OCI-LY1 (cell line): ENCODE results near the gene ZBTB20.

Source experiments
- H2AFZ ChIP-seq: fragments of 200-600 bp; sonication (generic), shearing (Covaris generic); 2 replicates; pipeline ENCODE4 v1.6.0; 2014; ENCODE audit warnings: antibody characterized with exemption, mild to moderate bottlenecking, low read length
- H3F3A ChIP-seq: fragments of 200-600 bp; sonication (generic), shearing (Covaris generic); 2 replicates; pipeline ENCODE4 v1.6.0; 2014; ENCODE audit warnings: mild to moderate bottlenecking, antibody characterized with exemption, low read length, moderate library complexity; ENCODE audit not compliant: insufficient read depth
- H3K27ac ChIP-seq: fragments of 200-600 bp; sonication (generic); 2 replicates; pipeline ENCODE4 v1.5.1; 2014; ENCODE audit warnings: low read length, mixed run types, mild to moderate bottlenecking, low read depth; ENCODE audit not compliant: poor library complexity, severe bottlenecking
- H3K27me3 ChIP-seq: fragments of 200-600 bp; sonication (generic); 2 replicates; pipeline ENCODE4 v1.6.0; 2014; ENCODE audit warnings: antibody characterized with exemption, mild to moderate bottlenecking, low read length, moderate library complexity; ENCODE audit not compliant: insufficient read depth
- H3K36me3 ChIP-seq: fragments of 200-600 bp; sonication (generic); 2 replicates; pipeline ENCODE4 v1.6.1; 2014; ENCODE audit warnings: mild to moderate bottlenecking, antibody characterized with exemption, low read length, moderate library complexity, mixed read lengths; ENCODE audit not compliant: insufficient read depth
- H3K4me1 ChIP-seq: fragments of 200-600 bp; sonication (generic); 2 replicates; pipeline ENCODE4 v1.5.1; 2014; ENCODE audit warnings: mild to moderate bottlenecking, low read length, moderate library complexity; ENCODE audit not compliant: insufficient read depth, severe bottlenecking
- H3K4me2 ChIP-seq: fragments of 200-600 bp; sonication (generic), shearing (Covaris generic); 2 replicates; pipeline ENCODE4 v1.6.1; 2014; ENCODE audit warnings: low read length
- H3K4me3 ChIP-seq: fragments of 200-600 bp; sonication (generic); 2 replicates; pipeline ENCODE4 v1.5.1; 2014; ENCODE audit warnings: low read length, low read depth, mild to moderate bottlenecking, mixed read lengths; ENCODE audit not compliant: poor library complexity, severe bottlenecking
- H3K79me2 ChIP-seq: fragments of 200-600 bp; shearing (Covaris generic); 2 replicates; pipeline ENCODE4 v1.6.1; 2016; ENCODE audit warnings: mixed run types, low read length, mixed read lengths; ENCODE audit not compliant: insufficient read depth
- H3K9ac ChIP-seq: fragments of 200-600 bp; sonication (generic), shearing (Covaris generic); 2 replicates; pipeline ENCODE4 v1.6.1; 2014; ENCODE audit warnings: mild to moderate bottlenecking, low read length, mixed read lengths
- H3K9me2 ChIP-seq: fragments of 200-600 bp; sonication (generic), shearing (Covaris generic); 2 replicates; pipeline ENCODE4 v1.6.1; 2014; ENCODE audit warnings: low read depth, mild to moderate bottlenecking, low read length, mixed read lengths
- H3K9me3 ChIP-seq: fragments of 200-600 bp; shearing (Covaris generic); 2 replicates; pipeline ENCODE4 v1.6.1; 2014; ENCODE audit warnings: low read length, mixed read lengths
- H4K20me1 ChIP-seq: fragments of 200-600 bp; sonication (generic), shearing (Covaris generic); 2 replicates; pipeline ENCODE4 v1.6.0; 2016; ENCODE audit warnings: mild to moderate bottlenecking, low read length; ENCODE audit not compliant: insufficient read depth
- CTCF ChIP-seq: fragments of 200-600 bp; sonication (generic), shearing (Covaris generic); IDR thresholded peaks from 2 replicates; pipeline ENCODE4 v1.5.1; 2017; ENCODE audit warnings: mild to moderate bottlenecking, antibody characterized with exemption, low read length, moderate library complexity, mixed read lengths
- EZH2 ChIP-seq: fragments of 200-600 bp; sonication (generic), shearing (Covaris generic); IDR thresholded peaks from 2 replicates; pipeline ENCODE4 v1.8.0; 2017; ENCODE audit warnings: borderline replicate concordance, mixed run types, mild to moderate bottlenecking, antibody characterized with exemption, low read length, moderate library complexity, mixed read lengths

ZBTB20 gene

GRCh38 chr3:114404590-114404989, 742.5 kb downstream of the ZBTB20 start:
- no peak overlapping the region for H3K4me2 ChIP-seq
- H3K4me3 ChIP-seq: no peak overlapping the region
- no peak overlapping the region for H3K9ac ChIP-seq
- no peaks in the 10 kb centered on the region for H3K79me2 ChIP-seq
- H2AFZ ChIP-seq: no peak overlapping the region
- no peaks in the 10 kb centered on the region for H3K27me3 ChIP-seq
- no peaks in the 10 kb centered on the region for H3K9me2 ChIP-seq
- H3K4me1 ChIP-seq: no peaks in the 10 kb centered on the region
- H4K20me1 ChIP-seq: no peaks in the 10 kb centered on the region
- no peaks in the 10 kb centered on the region for H3K36me3 ChIP-seq
- no peak for TF ChIP-seq CTCF
- TF ChIP-seq EZH2: no peak
- no peaks in the 10 kb centered on the region for H3K9me3 ChIP-seq
- H3F3A ChIP-seq: no peaks in the 10 kb centered on the region
- no peak overlapping the region for H3K27ac ChIP-seq

GRCh38 chr3:114402838-114403237, 744.2 kb downstream of the ZBTB20 start:
- Histone ChIP-seq H2AFZ (no peak overlapping the region), H3F3A (no peaks in the 10 kb centered on the region), H3K9ac (no peak overlapping the region), H3K27me3 (no peaks in the 10 kb centered on the region), H3K36me3 (no peaks in the 10 kb centered on the region), H3K9me3 (no peaks in the 10 kb centered on the region), H3K79me2 (no peaks in the 10 kb centered on the region), H3K9me2 (no peaks in the 10 kb centered on the region), H3K27ac (no peak overlapping the region), H3K4me2 (no peak overlapping the region), H4K20me1 (no peaks in the 10 kb centered on the region), H3K4me1 (no peaks in the 10 kb centered on the region), H3K4me3 (no peak overlapping the region)
- TF ChIP-seq EZH2 (no peak), CTCF (no peak)

GRCh38 chr3:114401346-114401745, 745.7 kb downstream of the ZBTB20 start:
- Histone ChIP-seq H3K9me3 (no peaks in the 10 kb centered on the region), H3K36me3 (no peaks in the 10 kb centered on the region), H3K79me2 (no peaks in the 10 kb centered on the region), H2AFZ (no peak overlapping the region), H4K20me1 (no peaks in the 10 kb centered on the region), H3K4me1 (no peaks in the 10 kb centered on the region), H3K4me3 (no peak overlapping the region), H3K4me2 (no peak overlapping the region), H3K27me3 (no peaks in the 10 kb centered on the region), H3F3A (no peaks in the 10 kb centered on the region), H3K27ac (no peak overlapping the region), H3K9ac (no peak overlapping the region), H3K9me2 (no peaks in the 10 kb centered on the region)
- TF ChIP-seq EZH2 (no peak), CTCF (no peak)
